Stimulated activated naive CD4-positive, alpha-beta T cell treated with Interleukin-2 at 50 U/mL for 16 hours (primary cell): ENCODE results near the gene MRC1.

Experiments used
- DNase-seq: peaks from one replicate; lab custom pipeline; 2025; lab: John Stamatoyannopoulos, UW

Gene MRC1

GRCh38 chr10:17795813-17796594 lies 13.1 kb upstream of the MRC1 start:
- no peak for DNase-seq

GRCh38 chr10:17801507-17801906 lies 7.6 kb upstream of the MRC1 start:
- no peak for DNase-seq

GRCh38 chr10:17802350-17802749 lies 6.8 kb upstream of the MRC1 start:
- no peak for DNase-seq

GRCh38 chr10:17802976-17803375 lies 6.2 kb upstream of the MRC1 start:
- DNase-seq: no peak

- DNase-seq: no peak
Measured at GRCh38 chr10:17805330-17805729, 3.8 kb upstream of the MRC1 start.

GRCh38 chr10:17805921-17806577 lies 3.1 kb upstream of the MRC1 start:
- peak; percentile 4 for DNase-seq

- no peak for DNase-seq
Measured at GRCh38 chr10:17811146-17811865, 2.2 kb downstream of the MRC1 start.

- DNase-seq: no peak
Measured at GRCh38 chr10:17814973-17815372, 5.8 kb downstream of the MRC1 start.

GRCh38 chr10:17816199-17816598 lies 7.1 kb downstream of the MRC1 start:
- no peak for DNase-seq

GRCh38 chr10:17817316-17817715 lies 8.2 kb downstream of the MRC1 start:
- DNase-seq: no peak

GRCh38 chr10:17817790-17818189 lies 8.6 kb downstream of the MRC1 start:
- DNase-seq: no peak

GRCh38 chr10:17819836-17820235 lies 10.7 kb downstream of the MRC1 start:
- DNase-seq: no peak

- DNase-seq: no peak
Measured at GRCh38 chr10:17820943-17821342, 11.8 kb downstream of the MRC1 start.

GRCh38 chr10:17821893-17822292 lies 12.7 kb downstream of the MRC1 start:
- no peak for DNase-seq

- DNase-seq: no peak
Measured at GRCh38 chr10:17831341-17831740, 22.2 kb downstream of the MRC1 start.

- DNase-seq: no peak
Measured at GRCh38 chr10:17831896-17832295, 22.7 kb downstream of the MRC1 start.

GRCh38 chr10:17833656-17834055 lies 24.5 kb downstream of the MRC1 start:
- no peak for DNase-seq

GRCh38 chr10:17835688-17836087 lies 26.5 kb downstream of the MRC1 start:
- DNase-seq: no peak

GRCh38 chr10:17836942-17837341 lies 27.8 kb downstream of the MRC1 start:
- no peak for DNase-seq

- no peak for DNase-seq
Measured at GRCh38 chr10:17838080-17838648, 29.0 kb downstream of the MRC1 start.

- no peak for DNase-seq
Measured at GRCh38 chr10:17841050-17841449, 31.9 kb downstream of the MRC1 start.

GRCh38 chr10:17842641-17843040 lies 33.5 kb downstream of the MRC1 start:
- DNase-seq: no peak
